HG03135 (cell line): ENCODE measurements around the gene NDNF.

Experiments used
- ATAC-seq: cut with Tn5 transposase; IDR thresholded peaks from one replicate; pipeline ENCODE4 v1.9.1; 2021; ENCODE audit warnings: mild to moderate bottlenecking, moderate library complexity; ENCODE audit not compliant: unreplicated experiment

Gene NDNF

DNA sequence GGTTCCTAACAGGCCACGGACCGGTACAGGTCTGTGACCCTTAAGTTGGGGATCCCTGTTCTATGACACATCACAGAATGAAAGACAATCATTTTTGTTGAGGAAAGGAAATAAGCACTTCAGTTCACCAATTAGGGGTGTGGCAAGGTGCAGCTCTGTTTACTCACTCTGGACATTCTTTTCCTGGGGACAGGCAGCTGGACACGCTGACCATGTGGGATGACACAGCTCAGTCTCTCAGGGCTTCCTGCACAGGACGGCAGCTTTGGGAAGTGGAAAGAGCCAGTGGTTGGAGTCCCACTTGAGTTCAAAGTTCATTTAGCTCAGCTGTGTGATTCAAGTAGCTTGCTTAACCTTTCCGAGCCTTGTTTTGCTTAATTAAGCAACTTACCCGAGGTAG, 55.7 kb downstream of the NDNF start:
- no peak for ATAC-seq

DNA sequence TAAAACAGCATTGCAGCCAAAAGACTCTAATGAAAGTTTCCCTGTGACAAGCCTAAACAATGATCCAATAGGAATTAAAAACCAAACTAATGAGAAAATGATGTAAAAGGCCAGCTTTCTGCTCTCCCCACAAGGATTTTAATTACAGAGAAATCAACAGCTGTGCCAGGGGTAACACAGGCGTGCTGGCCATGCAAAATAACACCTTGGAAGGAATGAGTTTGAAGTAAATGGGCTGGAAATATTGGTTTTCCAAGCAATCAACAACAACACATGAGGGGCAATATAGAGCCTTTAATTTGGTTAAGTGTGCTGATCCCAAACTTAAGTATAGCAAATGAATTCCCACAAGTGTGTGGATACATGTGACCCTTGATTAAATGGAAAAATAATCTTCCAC, 56.9 kb downstream of the NDNF start:
- no peak for ATAC-seq

GRCh38 chr4:121014544-121014943, 57.8 kb downstream of the NDNF start:
- ATAC-seq = no peak

- ATAC-seq = no peak
These were observed 60.5 kb downstream of the NDNF start for GRCh38 chr4:121011780-121012340.

GRCh38 chr4:121011138-121011537, 61.2 kb downstream of the NDNF start:
- ATAC-seq = no peak

DNA sequence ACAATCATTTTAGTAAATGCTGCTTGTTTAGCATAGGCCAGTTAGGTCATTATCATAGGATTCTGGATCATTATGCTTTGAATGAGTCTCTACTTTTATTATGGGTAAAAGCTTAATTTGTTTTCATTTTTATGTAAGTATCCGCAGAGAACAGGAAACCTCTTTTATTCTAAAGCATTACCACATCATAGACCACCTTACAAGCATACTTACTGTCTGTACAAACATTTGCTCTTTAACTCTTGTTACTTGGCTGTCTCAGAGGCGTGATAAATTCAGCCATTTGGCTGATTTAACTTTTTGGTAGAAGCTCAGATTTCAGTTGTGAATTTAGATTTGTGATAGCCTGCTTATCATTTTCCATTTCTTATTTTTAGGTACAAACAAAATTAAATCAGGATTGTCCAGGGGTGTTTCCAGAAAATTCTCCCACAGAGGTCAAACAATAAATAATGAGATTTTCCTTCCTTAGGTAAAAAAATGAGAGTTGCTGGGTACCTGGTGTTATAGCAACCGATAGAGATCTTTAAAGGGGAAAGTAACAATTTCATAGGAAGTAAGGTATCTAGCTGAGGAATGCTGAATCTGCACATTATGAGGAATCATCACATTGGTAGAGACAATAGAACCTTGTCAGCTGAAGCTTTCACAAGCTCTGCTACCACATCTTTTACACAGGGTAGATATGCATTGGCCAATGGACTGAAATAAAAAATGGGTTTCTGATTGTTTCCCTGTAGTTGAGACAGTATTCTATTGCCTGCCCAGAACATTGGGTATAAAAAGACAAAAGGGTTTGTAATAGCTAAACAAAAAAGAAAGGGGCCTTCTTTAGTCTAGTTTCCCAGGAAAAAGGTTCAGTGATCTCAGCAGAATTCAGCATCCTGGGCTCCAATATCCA, 62.5 kb downstream of the NDNF start:
- no peak for ATAC-seq

DNA sequence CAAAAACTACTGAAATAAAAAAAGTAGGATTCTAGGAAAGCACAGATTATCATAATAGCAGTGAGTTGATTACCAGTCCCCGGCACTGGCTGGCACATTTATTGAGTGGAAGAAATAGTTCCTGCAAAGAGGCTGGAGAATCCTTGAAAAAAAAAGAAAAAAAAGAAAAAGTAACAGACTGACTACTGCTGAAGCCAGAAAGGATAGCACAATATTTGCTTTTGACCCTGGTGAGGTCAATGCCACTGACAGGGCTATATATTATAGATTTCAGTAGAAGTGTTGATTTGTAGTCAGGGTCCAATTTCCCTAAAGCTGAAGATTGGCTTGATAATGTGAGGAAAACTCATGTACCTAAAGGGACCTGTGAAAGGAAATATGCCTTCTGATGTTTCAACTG, 64.7 kb downstream of the NDNF start:
- no peak for ATAC-seq

GRCh38 chr4:121003863-121004262, 68.5 kb downstream of the NDNF start:
- no peak for ATAC-seq

GRCh38 chr4:120995266-120996010, 76.9 kb downstream of the NDNF start:
- no peak for ATAC-seq

DNA sequence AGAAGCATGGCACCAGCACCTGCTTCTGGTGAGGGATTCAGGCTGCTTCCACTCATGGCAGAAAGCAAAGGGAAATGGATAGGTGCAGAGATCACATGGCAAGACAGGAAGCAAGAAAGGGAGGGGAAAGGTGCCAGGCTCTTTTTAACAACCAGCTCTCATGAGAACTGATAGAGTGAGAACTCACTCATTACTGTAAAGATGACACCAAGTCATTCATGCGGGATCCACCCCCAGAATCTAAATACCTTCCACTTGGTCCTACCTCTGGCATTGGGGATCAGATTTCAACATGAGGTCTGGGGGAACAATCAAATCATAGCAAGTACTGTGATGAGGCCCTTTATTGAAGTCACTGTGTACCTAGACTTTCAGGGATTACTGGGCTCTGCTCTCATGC, 77.8 kb downstream of the NDNF start:
- no peak for ATAC-seq

- ATAC-seq = no peak
These were observed 80.5 kb downstream of the NDNF start for GRCh38 chr4:120991885-120992284.

GRCh38 chr4:120990246-120990645, 82.1 kb downstream of the NDNF start:
- ATAC-seq = no peak
